HCT116 (cell line): Measurements from ENCODE around the gene RNF10.

Experiments used
- ATF3 ChIP-seq: IDR thresholded peaks from 2 replicates; pipeline ENCODE4 v1.6.1; 2012
- CEBPB ChIP-seq: IDR thresholded peaks from 2 replicates; pipeline ENCODE4 v1.6.1; 2012; ENCODE audit warnings: low read depth
- CTCF ChIP-seq, 3 experiments: fragments of 200-600 bp in 1 of 3; sonication (generic) in 1 of 3; IDR thresholded peaks in 2 of 3; conservative IDR thresholded peaks in 1 of 3; 2 replicates each; pipeline ENCODE4 v1.5.1; 2012 to 2017; ENCODE audit warnings: low read depth in 2 of 3, low read length in 2 of 3, antibody characterized with exemption in 1 of 3, borderline replicate concordance in 1 of 3, control low read depth in 1 of 3, mild to moderate bottlenecking in 1 of 3, mixed read lengths in 1 of 3, mixed run types in 1 of 3, moderate library complexity in 1 of 3; ENCODE audit not compliant: insufficient read depth in 1 of 3
- EZH2 ChIP-seq: fragments of 200-600 bp; sonication (generic); IDR thresholded peaks from 2 replicates; pipeline ENCODE4 v1.6.1; 2017; ENCODE audit warnings: antibody characterized with exemption, mixed run types
- EZH2phosphoT487 ChIP-seq: fragments of 200-600 bp; IDR thresholded peaks from 2 replicates; pipeline ENCODE4 v1.6.1; 2018; ENCODE audit warnings: antibody characterized with exemption, borderline replicate concordance
- JUND ChIP-seq: IDR thresholded peaks from 2 replicates; pipeline ENCODE4 v1.6.1; 2012
- POLR2A ChIP-seq: IDR thresholded peaks from 2 replicates; pipeline ENCODE4 v1.7.0; 2011; ENCODE audit warnings: borderline replicate concordance; ENCODE audit not compliant: insufficient read depth, insufficient read length; ENCODE audit errors: extremely low read depth
- POLR2AphosphoS5 ChIP-seq: IDR thresholded peaks from 2 replicates; pipeline ENCODE4 v1.6.1; 2011; ENCODE audit warnings: mild to moderate bottlenecking, low read depth, low read length, moderate library complexity
- RAD21 ChIP-seq: IDR thresholded peaks from 2 replicates; pipeline ENCODE4 v1.6.1; 2012; ENCODE audit warnings: low read depth, mild to moderate bottlenecking
- SRF ChIP-seq: IDR thresholded peaks from 2 replicates; pipeline ENCODE4 v1.6.1; 2012; ENCODE audit warnings: low read depth
- ZFX ChIP-seq: fragments of 450-650 bp; IDR thresholded peaks from 2 replicates; pipeline ENCODE4 v1.6.1; 2017
- ZNF274 ChIP-seq: fragments of 200-500 bp; sonication (Bioruptor generic); IDR thresholded peaks from 2 replicates; pipeline ENCODE4 v1.6.1; 2014; ENCODE audit warnings: mild to moderate bottlenecking, low read depth, low read length, inconsistent platforms
- TF ChIP-seq, protein P1 (sequence below): IDR thresholded peaks from 2 replicates; pipeline ENCODE4 v1.6.1; 2012

DNA sequence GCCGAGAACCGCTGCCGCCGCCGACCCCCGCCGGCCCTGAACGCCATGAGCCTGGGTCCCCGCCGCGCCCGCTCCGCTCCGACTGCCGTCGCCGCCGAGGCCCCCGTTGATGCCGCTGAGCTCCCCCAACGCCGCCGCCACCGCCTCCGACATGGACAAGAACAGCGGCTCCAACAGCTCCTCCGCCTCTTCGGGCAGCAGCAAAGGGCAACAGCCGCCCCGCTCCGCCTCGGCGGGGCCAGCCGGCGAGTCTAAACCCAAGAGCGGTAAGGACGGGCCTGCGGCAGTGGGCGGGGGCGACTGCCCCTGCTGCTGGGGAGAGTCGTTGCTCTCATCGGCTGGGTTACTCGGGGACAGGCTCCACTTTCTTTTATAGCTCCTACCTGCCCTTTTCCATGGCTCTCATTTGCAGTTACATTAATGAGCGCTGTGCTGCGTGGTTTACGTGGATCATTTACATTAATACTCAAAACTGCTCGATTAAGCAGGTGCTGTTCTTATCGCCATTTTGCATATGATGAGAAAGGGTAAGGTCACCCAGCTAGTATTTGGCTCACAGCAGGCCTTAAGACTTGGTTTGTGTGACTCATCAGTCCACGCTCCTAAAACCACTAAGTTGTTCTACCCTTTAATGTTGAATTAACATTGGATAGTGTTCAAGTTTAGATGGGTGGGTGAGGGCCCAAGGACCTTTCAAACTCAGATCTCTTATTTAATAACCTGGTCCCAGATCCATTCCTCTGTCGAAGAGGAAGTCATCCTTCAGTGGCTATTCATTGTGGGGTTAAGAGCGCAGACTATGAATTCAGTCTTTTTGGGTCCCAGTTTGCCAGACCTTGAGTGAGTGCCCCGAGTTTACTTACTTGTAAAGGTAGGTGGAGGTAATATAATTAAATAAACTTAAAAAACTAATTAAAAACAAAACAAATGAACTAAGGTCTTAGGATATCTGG, 823 bp downstream of the RNF10 start:
- TF ChIP-seq CEBPB = no peak
- no peak for TF ChIP-seq POLR2A
- TF ChIP-seq CTCF (IDR thresholded peaks at IDR 0.05 in 2 of 3, conservative IDR thresholded peaks at IDR 0.05 in 1 of 3; ENCODE audit: borderline replicate concordance in 1 of 3, insufficient read depth in 1 of 3, low read depth in 2 of 3, low read length in 2 of 3) = no peak
- TF ChIP-seq ZNF274 = no peak
- TF ChIP-seq ATF3 = no peak
- no peak for TF ChIP-seq EZH2phosphoT487
- TF ChIP-seq RAD21 = no peak
- TF ChIP-seq EZH2 = no peak
- peak; percentile 92 for TF ChIP-seq ZFX
- TF ChIP-seq POLR2AphosphoS5 = no peak
- no peak for TF ChIP-seq SRF
- TF ChIP-seq JUND = peak; percentile 45; the same call in 1 of the 2 replicates
- TF ChIP-seq, protein P1, sequence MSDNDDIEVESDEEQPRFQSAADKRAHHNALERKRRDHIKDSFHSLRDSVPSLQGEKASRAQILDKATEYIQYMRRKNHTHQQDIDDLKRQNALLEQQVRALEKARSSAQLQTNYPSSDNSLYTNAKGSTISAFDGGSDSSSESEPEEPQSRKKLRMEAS = peak; percentile 29; the same call in 1 of the 2 replicates
